GM12864 (cell line): ENCODE data around the gene PCGF1.

Experiments
- DNase-seq: peaks from one replicate; pipeline ENCODE4 v3.0.0-alpha.2; 2011; ENCODE audit warnings: low read depth
- H3K4me3 ChIP-seq: 2 replicates; pipeline ENCODE4 v1.5.1; 2011; ENCODE audit warnings: mild to moderate bottlenecking, low read depth, low read length, control low read depth
- TF ChIP-seq, protein P1 (sequence below): IDR thresholded peaks from 2 replicates; pipeline ENCODE4 v1.5.1; 2011; ENCODE audit warnings: low read depth, mild to moderate bottlenecking, moderate library complexity, low read length, control low read depth, inconsistent platforms; ENCODE audit errors: missing control alignments

The PCGF1 gene

DNA sequence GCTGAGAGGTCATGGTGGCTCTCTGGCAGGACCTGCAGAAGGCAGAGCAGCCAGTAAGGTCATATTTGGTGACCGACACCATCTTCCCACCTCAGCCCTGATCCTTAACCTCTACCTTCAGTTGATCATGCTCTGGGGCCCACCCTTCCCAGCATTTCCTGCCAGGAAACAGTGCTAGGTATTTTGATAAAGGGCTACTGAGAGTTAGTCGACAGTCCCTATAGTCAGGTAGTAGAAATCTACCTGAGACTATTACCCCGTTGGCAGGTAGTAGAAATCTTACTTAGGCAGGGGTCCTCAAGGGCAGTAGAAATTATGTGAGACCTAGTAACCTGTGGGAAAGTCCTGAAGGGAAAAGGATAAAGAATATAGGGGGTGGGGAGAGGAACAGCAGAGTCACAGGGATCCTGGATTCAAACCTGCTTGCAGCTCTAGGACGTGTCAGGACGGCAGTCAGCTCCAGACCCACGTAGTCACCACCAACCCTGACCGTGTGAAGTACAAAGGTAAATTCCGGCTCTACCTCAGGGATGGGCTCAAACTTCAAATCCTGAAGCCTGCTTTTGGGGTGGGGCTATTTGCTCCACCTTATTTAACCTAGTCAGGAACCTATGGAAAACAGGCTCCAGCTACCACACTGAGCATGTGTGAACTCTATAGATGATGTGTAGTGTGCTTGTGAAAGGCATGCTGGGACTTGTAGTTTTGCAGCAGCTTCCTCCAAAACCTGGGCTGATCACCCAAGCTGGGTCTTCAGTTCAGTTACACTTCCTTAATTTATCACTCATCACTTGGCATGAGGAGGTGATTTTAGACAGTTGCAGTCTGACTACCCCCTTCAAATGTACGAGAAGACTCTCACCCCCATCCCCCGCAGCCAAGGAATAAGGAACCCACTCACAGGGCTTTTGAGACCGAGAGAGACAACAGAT lies 18.5 kb upstream of the PCGF1 start, which contains the start of gene DQX1:
DQX1 (minus strand) TSS at position 515 of the 932 bp plus-strand sequence; CDS start at position 13, 502 bp downstream.
- no peak within 1 kb of the TSS for H3K4me3 ChIP-seq
- peak; percentile 61 for DNase-seq
- TF ChIP-seq, protein P1, sequence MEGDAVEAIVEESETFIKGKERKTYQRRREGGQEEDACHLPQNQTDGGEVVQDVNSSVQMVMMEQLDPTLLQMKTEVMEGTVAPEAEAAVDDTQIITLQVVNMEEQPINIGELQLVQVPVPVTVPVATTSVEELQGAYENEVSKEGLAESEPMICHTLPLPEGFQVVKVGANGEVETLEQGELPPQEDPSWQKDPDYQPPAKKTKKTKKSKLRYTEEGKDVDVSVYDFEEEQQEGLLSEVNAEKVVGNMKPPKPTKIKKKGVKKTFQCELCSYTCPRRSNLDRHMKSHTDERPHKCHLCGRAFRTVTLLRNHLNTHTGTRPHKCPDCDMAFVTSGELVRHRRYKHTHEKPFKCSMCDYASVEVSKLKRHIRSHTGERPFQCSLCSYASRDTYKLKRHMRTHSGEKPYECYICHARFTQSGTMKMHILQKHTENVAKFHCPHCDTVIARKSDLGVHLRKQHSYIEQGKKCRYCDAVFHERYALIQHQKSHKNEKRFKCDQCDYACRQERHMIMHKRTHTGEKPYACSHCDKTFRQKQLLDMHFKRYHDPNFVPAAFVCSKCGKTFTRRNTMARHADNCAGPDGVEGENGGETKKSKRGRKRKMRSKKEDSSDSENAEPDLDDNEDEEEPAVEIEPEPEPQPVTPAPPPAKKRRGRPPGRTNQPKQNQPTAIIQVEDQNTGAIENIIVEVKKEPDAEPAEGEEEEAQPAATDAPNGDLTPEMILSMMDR = no peak

DNA sequence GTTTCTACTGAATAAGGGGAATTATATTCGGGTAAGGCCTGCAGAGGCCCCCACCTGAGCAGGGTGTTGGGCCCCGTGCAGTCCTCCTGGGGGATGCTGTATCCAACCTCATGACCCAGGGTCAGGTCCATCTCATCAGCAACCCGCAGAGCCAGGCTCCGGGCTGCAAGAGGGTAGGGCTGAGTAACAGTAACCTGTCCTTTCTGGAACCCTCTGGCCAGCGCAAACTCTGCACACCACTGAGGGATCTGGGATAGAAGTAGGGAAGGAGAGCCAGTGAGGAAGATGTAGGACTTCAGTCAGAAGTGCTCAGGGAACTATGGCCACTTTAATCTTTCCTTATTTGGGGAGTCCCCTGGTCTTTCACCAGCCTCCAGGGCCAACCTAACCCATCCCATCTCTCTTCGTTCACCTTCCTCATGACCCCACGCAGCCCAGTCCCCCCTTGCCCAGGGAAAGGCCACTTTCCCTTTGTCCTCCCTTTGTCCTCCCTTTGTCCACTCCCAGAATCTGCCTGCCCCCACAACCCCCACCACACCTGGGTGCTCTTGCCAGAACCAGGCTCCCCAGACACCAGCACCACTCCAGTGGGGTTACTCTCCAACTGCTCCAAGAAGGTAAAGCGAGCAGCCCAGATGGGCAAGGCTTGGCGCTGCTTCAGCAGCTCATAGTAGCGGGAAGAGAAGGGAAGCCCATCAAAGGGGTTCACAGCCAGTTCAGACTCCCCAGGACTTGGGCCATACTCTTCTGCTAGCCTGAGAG lies 17.6 kb upstream of the PCGF1 start:
- H3K4me3 ChIP-seq = no peak overlapping the region
- DNase-seq = no peak
- TF ChIP-seq, protein P1 = no peak

DNA sequence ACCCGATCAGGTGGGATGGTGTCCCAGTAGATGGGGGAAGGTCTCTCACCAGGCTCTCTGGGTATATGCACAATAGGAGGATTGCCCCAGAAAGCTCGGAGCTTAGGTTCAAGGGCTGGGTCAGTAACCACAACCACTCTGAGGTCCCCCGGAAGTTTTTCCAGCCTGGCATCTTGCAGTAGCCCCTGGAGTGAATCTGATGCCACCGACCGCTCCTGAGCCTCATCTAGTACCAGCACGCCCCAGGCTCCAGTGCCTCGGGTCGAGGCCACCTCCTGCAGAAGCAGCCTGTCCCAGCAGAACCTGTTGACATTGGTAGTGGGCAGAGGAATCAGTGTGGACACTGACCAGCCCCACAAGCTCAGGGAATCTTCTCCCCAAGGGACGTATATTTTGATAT lies 16.5 kb upstream of the PCGF1 start:
- TF ChIP-seq, protein P1 = no peak
- no peak for DNase-seq
- H3K4me3 ChIP-seq = no peak overlapping the region

DNA sequence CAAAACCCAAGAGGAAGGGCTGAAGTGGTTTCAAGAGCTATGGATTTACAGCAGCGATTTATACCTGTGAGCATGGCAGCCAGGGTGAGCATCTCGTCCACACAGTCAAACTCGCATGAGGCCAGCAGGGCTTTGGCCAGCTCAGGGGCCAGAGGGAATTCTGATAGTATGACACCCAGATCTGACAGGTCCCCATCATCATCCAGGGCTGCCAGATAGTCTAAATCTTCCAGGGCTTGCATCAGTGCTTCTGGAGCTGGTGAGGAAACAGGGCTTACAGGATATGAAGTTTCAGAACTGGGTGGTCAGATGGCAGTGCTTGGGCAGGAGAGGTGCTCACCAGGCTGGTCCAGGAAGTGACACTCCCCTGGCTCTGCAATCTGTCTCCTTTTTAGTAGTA lies 15.0 kb upstream of the PCGF1 start:
- TF ChIP-seq, protein P1 = no peak
- no peak for DNase-seq
- H3K4me3 ChIP-seq = no peak overlapping the region

DNA sequence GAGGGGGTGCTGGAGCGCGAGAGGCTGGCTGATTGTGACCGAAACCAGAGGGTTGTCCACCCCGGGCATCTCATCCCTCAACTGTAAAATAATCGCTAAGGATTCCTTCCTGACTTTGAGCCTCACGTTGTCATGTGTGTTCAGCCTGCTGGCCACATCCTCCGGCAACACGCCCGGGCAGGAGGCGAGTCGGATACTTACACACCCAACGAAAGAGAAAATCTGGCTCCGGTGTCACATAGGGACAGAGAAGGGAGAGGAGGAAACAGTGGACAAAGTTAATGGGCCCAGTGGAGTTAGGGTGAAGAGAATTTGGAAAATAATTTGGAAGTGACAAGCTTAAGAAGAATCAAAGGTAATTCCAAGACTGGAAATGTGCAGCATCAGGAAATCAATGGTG lies 9.2 kb upstream of the PCGF1 start:
- TF ChIP-seq, protein P1 = no peak
- DNase-seq = no peak
- no peak overlapping the region; the same call in 1 of the 2 replicates for H3K4me3 ChIP-seq

DNA sequence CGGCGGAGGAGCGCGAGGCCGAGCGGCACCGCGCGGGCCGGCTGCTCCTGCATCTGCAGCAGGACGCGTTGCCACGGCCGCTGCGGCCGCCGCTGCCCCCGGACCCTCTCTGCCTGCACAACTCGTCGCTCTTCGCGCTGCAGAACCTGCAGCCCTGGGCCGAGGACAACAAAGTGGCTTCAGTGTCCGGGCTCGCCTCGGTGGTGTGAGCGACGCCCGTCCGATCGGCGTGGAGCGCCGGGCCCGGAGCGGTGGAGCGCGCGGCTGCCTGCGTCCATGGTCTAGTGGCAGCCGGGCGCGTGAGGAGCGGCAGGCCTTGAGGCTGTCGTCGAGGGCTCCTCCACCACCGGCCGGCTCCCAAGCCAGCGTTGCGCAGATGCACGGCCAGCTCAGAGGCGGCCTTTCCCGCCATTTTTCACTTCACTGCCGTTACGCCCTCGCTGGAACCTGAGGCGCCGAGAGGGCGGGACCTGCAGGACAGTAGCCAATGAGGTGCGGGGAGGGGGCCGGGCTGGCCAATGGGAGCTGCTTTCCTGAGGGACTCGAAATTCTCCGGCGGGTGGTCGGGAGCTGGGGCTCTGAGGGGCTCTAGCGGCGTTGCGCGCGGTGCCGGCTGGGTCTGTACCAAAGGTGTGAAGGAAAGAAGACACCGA lies 8.6 kb upstream of the PCGF1 start:
- TF ChIP-seq, protein P1 = no peak
- peak; percentile 30 for DNase-seq
- H3K4me3 ChIP-seq = peak overlapping the region; percentile 37
